ENCODE measurements around the gene TLE4. TPM values are rescaled to one million over a fixed set of nuclear protein-coding genes. Genes with fewer than 3 reads are reported as not detected.
"Not testable (repeated sequence)": the region's sequence is repeated elsewhere in the genome, so short reads cannot be mapped to it uniquely, and the experiment has no call there.

The TLE4 gene
- total RNA-seq, 1 donor from 2014 or later = 64.1 TPM

DNA sequence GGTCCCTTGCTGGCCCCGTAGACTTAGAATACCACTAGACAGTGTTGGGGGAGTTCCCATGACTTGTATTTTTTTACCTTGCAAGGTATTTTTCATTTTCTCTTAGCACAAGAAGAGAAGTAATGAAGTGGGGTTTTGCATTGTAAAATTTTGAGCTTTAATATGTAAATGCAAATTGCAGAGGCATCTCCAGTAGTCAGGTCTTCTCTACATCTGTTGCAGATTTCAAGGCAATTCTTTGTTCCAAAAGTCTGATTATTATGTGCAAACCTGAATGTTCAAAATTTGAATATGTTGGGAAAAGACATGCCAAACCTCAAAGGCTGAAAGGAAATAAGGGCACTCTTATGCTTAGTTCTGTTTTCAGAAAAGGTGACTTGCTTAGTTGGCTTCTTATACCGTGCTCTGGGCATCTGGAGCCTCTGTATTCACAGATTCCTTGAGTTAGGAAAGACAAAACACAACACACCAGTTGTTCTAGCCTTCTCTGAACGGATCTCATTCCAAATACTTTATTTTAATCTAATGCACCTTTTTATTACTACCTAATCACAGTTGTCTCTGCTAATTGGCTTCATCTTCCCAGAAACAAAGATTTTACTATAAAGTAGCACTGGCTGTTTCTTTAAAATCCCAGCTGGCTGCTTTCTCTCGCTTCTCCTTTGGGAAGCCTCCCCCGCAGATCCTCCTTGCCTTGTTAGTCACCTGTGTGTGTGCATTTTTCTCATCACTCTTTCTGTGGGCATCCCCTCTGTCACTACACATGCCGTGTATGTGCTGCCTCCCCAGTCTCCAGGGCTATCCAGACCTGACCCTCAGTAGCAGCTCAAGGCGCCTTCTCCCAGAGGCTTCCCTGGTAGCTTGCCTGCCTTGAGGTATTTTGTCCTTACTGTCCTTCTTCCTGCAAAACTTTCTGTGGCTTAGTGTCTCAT lies 138.2 kb downstream of the TLE4 start:
- no peak for DNase-seq (ENCODE audit: low read depth)

DNA sequence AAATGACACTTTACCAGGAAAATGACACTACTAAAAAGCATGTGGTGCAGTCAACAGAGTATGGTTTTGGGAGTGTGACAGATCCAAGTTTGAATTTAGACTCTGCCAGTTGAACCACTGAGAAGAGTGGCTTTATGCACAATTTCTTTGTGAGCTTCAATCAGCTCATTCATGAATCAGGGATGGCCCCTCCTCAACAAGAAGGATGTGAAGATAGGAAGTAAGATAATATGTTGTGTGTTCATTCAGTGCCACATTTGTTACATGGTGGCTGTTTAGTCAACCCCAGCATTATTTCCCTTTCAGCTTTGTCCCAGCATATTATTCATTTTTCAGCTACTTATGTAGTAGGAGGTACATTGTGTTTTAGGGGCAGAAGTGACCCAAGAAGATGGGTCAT lies 140.1 kb downstream of the TLE4 start:
- DNase-seq (ENCODE audit: low read depth) = no peak

DNA sequence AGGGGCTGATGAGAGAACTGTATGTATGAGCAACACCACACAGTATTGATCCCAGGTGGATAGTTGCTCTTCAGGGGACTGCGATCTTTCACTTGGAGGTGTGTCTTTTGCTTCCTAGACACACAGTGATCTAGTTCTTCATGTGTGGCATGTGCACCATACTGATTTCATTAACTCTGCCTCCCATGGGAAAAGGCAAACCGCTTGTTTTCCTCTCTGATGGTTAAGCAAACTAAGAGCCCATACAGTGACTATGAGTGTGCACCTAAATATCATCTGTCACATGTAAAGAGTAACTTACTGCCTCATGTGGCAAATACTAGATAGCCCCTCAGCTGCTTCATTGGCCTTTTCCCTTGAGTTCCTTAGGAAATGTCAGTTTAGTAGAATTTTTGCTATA lies 147.3 kb downstream of the TLE4 start:
- DNase-seq (ENCODE audit: low read depth) = no peak

DNA sequence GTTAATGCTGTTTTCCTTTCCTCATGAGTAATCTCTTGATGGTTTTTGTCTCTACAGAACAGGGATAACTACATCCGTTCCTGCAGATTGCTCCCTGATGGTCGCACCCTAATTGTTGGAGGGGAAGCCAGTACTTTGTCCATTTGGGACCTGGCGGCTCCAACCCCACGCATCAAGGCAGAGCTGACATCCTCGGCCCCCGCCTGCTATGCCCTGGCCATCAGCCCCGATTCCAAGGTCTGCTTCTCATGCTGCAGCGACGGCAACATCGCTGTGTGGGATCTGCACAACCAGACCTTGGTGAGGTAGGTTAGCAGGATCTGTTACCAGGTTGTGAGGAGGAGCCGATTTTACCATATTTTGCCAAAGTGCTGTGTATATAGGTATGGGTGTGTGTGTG lies 148.2 kb downstream of the TLE4 start:
- DNase-seq (ENCODE audit: low read depth) = no peak

DNA sequence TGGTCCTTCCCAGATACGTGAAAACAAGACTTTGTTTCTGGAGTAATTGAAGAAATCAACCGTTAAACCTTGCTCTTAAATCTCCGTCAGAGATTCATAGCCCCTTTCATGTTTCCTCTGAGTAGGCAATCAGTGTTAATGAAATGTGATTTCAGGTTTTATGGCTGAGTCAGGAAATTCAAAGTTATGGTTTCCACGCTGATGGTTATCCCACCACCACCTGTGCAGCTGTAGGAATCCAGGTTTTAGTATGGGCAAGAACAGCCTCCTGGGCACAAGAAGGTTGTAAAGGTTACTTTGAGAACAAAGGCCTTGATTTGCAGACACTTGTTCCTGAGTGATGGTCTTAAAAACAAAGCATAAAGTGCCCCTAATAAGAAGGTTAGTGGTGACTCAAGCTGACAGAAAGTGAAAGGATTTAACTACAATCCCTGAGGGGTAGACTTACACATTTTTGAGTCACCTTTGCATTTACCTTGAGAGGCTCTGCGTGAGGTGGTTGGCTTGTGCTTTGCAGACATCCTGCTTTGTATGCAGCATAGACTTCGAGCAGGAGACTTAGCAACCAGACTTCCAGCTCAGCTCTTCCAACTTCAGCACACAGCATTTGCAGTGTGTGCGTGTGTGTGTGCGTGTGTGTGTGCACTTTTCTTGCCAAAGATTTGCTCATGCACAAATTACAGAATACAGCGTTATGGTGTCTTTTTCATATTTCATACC lies 159.6 kb downstream of the TLE4 start:
- DNase-seq (ENCODE audit: low read depth) = no peak

DNA sequence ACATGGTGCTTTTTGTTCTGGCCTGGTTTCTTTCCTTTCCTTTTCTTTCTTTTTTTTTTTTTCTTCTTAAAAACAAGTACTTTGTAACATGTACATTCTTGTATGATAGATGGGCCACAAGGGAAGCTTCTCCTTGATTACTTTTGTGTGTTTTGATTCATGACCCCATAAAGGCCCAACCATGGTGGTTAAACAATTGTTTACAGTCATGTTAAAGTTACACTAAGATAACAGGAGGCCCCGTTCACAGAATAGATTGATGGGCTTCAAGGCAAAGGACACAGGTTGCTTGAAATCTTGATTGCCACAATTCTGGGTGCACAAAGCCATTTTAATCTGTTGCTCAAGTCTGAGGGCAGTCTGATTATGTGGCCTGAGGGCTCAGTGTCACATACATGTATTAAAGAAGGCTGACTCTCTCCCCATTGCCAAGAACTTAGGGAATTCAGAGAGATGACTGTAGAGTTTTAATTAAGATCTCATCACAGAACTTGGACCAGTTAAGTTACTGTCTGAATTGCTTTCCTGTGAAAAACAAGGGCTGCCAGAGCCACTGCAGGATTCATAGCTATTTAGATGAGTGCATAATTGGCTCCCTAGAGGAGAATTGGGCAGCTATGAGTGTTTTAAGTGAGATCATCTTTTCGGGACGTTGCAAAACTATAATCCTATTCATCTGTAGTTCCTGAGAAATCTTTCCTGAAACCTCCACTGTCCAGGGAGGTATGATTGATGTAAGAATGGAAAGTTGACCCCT lies 163.4 kb downstream of the TLE4 start:
- DNase-seq (ENCODE audit: low read depth) = no peak

DNA sequence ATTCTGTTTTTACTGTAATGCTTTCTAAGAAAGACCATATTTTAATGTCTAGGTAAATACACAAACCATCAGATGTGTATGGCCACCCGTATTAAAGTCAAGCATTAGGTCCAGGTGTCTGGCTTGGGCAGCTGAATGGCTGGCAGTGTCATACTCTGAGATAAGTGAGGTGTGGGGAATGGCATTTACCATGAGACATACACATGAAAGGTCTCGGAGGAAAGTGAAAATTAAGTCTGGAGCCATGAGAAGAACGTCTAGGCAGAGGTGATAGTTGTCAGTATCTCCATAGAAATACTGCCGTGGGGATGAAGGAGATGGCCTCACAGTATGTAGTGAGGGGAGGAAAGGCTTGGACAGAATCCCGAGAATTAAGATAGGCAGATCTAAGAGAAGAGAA lies 164.3 kb downstream of the TLE4 start:
- DNase-seq (ENCODE audit: low read depth) = no peak

DNA sequence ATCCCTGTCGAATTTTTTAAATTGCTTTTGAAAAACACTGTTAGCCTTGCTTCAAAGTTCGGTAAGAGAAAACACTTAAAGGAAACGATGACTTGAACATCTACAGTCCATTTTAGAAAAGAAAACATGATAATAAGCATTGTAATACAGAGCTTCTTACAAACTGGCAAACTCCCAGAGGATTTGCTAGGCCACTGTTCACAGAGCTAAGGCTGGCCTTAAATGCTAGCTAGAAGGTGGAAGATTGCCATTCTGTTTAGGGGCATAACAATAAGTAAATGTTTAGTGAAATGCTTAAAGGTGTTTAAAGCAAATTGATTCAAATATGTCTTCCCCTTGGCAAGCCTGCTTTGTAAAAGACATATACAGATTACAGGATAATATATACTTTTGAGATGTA lies 169.6 kb downstream of the TLE4 start:
- peak; percentile 24 for DNase-seq (ENCODE audit: low read depth)

DNA sequence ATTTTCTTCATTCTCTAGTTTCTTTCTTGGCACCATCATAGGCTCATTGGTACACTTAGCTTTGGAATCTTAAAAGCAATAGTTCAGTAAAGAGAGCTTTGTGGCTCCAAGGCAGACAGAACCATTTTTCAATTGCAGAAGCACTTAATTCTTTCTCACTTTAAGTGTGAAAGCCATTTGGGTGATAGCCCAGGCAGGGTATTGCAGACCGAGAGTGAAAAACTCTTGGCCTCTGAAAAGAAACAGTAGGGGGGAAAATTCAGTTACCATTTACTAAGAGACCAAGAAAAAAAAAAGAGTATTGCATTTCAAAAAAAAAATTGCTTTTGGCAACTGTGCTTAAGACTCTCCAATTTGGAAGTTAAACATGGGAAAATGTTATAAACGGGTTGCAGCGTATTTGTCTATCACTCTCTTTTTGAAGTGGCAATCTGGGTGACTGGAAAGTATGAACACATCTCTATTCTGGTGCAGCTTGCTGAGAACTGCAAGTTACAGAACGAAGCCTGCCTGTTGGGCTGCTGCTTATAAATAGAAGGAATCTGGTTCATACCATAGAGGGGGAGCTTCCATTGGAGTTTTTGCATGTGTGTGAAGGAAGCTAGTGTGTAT lies 170.5 kb downstream of the TLE4 start:
- peak; percentile 15 for DNase-seq (ENCODE audit: low read depth)

DNA sequence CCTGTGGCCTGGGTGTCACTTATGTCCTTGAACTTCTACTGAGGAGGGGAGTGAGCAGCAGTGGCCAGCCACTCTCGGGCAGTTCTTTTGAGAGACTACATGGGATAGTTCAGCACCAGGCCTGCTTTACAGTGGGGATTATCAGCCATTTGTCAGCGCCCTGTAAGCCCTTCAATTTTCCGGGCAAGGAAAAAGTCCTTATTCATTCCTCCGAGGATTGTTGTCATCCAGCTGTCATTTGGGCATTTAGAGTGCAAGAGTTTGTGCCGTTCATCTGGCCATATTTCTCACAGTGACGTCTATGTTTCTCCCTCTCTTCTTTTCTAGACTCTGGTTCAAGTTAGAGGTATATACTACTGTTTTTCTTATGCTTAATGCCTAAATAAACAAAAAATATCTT lies 172.8 kb downstream of the TLE4 start:
- DNase-seq (ENCODE audit: low read depth) = no peak

DNA sequence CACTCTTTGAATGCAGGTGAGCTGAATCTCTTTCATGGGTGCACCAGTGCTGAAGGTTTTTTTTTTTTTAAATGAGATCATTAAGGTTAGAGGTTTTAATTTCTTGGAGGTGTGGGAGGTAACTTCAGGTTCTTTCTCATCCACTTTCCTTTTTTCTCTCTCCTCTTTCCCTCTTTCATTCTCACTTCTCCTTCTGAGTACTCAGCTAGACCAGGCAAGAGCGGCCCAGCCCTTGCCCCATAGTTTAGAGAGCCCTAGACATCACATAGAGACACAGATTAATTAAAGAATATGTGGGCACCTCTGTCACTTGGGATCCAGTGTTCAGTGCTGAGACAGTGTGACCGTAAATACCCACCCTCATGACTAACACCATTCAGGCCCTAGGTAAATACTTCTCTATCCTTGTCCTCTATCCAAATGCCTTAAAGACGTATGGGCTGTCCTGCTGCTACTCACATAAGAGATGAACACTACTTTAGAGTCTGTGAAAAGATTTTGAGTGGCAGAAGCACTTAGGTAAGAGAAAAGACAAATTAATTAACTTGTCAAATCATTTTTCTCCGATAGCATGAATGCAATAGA lies 174.1 kb downstream of the TLE4 start:
- DNase-seq (ENCODE audit: low read depth) = no peak

DNA sequence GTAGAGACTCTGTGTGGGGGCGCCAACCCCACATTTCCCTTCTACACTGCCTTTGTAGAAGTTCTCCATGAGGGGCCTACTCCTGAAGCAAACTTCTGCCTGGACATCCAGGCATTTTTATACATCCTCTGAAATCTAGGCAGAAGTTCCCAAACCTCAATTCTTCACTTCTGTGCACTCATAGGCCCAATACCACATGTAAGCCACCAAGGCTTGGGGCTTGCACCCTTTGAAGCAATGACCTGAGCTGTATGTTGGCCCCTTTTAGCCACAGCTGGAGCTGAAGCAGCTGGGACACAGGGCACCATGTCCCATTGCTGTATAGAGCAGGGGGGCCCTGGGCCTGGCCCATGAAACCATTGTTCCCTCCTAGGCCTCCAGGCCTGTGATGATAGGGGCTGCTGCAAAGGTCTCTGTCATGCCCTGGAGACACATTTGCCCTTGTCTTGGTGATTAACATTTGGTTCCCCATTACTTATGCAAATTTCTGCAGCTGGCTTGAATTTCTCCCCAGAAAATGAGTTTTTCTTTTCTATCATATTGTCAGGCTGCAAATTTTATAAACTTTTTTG lies 180.2 kb downstream of the TLE4 start:
- DNase-seq (ENCODE audit: low read depth) = not testable (repeated sequence)

DNA sequence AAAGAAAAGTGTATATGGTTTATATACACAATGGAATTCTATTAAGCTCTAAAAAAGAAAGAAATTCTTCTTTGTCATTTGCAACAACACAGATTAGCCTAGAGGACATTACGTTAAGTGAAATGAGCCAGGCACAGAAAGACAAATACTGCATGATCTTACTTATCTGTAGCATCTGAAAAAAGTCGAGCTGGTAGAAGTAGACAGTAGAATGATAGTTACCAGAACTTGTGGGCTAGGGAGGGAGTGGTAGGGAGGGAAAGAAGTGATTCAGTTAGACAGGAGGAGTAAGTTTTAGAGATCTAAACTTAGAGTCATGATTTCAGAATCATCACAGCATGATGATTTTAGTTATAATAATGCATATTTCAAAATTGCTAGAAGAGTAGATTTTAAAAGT lies 184.6 kb downstream of the TLE4 start:
- no peak for DNase-seq (ENCODE audit: low read depth)

DNA sequence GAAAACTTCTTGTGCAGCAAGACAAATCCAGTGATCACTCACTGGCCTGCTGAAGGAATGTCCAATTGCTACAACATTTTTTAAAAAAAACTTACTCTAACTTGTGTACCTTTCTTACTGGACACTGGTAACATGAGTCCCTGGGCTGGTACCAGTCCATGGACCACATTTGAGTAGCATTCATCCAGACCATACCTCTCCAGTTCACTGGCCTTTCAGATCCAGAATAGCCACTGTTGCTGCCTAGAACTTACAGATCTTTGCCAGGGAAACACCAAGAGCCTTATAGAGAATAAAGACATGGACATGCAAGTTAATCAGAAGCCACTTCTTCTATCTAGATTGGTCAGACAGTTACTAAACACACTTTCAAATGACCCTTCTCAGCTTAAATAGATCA lies 185.3 kb downstream of the TLE4 start:
- no peak for DNase-seq (ENCODE audit: low read depth)

DNA sequence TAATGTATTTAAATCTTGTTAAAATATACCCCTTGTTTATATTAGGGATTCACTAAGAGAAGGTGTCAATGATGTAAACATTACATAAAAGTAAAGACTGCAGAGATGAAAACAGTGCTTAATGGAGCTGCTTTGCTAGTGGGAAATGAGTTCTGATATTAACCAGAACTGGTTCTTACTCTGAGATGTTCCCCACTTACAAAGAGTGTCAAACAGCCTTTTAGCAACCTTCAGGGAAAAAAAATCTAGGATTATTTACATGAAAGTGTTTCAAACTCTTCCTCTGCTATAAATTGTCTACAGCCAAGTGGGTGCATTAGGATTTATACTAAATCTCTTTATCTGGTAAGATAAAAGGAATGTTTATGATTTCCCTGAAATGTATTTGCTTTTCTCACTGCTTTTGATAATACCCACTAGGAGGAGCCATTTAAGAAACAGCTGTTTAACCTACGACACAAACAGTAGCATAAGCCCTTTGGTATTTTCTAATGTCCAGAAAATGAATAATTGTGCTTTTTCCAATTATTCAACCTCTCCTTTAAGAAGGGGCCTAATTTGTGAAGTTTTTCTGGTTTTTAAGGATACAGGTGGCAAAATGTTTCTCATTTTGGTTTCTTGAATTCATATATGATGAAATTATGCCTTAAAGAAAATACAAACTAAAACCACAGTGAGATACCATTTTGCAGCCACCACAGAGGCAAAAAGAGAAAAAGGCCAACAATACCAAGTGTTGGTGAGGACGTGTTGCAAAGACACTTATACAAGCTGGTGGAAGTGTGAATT lies 186.3 kb downstream of the TLE4 start:
- no peak for DNase-seq (ENCODE audit: low read depth)

DNA sequence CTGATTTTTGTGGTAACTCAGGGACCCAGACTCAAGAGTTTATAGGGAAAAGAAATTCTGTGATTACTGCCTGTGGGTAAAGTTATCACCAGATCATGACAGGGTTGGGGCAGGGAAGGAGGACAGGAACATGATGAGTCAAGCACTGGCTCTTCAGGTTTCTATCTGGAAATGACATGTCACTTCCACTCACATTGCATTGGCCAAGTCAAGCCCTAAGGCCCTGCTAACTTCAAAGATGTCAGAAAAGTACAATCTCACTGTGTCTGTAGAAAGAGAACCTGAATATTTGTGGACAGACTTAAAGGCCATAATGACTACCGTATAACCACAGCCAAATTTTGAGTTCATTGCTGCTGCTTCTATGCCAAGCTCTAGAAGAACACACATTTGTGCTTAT lies 187.7 kb downstream of the TLE4 start:
- DNase-seq (ENCODE audit: low read depth) = no peak

DNA sequence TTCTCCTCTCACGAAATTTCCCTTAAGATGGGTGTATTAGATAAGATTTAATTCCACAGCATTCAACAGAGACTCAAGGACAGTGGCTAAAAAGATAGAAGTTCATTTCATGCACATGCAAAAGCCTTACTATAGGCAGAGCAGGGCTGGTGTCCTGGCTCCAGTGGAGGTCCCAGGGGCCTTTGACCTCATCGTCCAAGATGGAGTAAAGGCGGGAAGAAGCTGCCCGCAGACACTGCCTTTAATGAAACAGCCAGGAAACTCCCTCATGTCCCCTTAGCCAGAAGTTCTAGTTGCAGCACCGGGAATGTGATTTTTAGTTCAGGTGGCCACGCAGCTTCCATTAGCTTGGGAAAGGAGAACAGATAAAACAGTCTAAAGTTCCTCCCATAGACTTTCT lies 190.3 kb downstream of the TLE4 start:
- no peak for DNase-seq (ENCODE audit: low read depth)

DNA sequence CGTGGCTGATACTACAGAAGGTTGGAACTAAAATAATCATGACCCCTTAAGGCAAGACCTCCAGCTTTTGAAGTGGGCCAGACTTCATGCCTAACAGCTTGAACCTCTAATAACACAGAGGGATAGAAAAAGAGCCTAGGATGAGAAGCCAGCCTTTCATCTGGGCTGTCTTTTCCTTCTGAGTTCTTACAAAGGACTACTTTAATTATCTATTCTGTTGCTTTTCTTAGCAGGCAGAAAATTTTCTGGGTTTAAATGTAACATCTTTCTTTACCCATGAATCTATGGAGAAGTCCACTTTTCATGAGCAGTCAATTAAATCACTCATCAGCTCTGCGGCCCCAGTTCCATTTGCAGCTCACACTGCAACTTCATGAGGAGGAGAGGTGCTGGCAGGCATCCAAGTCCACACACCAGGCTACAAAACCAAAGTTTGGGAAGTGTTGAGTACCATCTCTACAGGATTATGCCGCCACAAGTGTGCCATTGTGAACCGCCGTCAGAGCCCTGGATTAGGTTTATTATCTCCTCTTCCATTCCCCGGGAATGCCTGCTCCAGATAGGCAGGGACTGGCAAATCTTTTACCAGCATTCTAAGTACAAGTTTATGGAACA lies 192.0 kb downstream of the TLE4 start:
- no peak for DNase-seq (ENCODE audit: low read depth)

DNA sequence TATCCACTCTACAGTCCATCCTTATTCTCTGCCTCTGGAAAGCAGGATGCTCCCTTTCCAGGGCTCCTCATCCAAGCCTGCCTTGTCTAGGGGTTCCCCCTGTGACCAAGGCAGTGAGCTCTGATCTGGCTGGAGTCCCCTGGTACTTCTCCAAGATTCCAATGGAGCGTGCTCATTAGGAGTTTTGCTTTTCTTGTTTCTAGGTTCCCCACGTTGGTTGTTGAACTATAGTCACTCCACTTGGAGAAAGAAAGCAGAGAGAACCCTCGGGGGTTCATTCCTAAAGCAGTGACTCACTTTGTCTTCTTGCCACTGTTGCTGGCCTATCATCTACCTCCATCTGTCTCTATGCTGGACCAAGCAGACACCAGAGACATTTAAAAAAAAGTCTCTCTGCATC lies 192.6 kb downstream of the TLE4 start:
- peak; percentile 84 for DNase-seq (ENCODE audit: low read depth)

All from myocyte (in vitro differentiated cells).